Measurements from ENCODE around the gene NOX4.

- TF ChIP-seq CTCF (IDR thresholded peaks at IDR 0.05) = no peak
- TF ChIP-seq POLR2A (IDR thresholded peaks at IDR 0.05) = no peak
- TF ChIP-seq EP300 (IDR thresholded peaks at IDR 0.05) = no peak
Measured at GRCh38 chr11:89293965-89294679, 197.1 kb downstream of the NOX4 start.
